Measurements from ENCODE around the gene ERN1.

- no peak for TF ChIP-seq CTCF (IDR thresholded peaks at IDR 0.05)
- no peak for TF ChIP-seq POLR2A (IDR thresholded peaks at IDR 0.05)
- TF ChIP-seq EP300 (IDR thresholded peaks at IDR 0.05; ENCODE audit: low read depth) = no peak
Measured at GRCh38 chr17:63999680-64000531, 130.0 kb downstream of the ERN1 start.
